Measurements from ENCODE around the gene FRMPD4. TPM values are rescaled to one million over a fixed set of nuclear protein-coding genes. Genes with fewer than 3 reads are reported as not detected.

Gene FRMPD4
- total RNA-seq, 3 donors from 2014 or later (not counting 1 experiment from before 2014, with no cell fraction given) = not detected

GRCh38 chrX:12360986-12361598 lies 222.8 kb downstream of the FRMPD4 start:
- intact Hi-C loops (cut with micrococcal nuclease) = no loop called here
- H3K9me3 ChIP-seq (ENCODE audit: control insufficient read depth, insufficient read depth, low read length) = no peaks in the 10 kb centered on the region
- no peak for DNase-seq
- Mint-ChIP-seq H3K27me3 (ENCODE audit: low read depth in 2 of 2) (no peaks in the 10 kb centered on the region), H3K36me3 (peaks cover 7% of the 10 kb centered on the region), H3K4me1 (no peaks in the 10 kb centered on the region), H3K27ac (no peak overlapping the region), H3K4me3 (no peak overlapping the region), H3K9me3 (peaks cover 0 to 4% of the 10 kb centered on the region in 2 donors)
- no peak overlapping the region for H3K4me3 ChIP-seq (ENCODE audit: low read length)
- H3K27me3 ChIP-seq (ENCODE audit: control insufficient read depth, insufficient read depth, low read length) = no peaks in the 10 kb centered on the region
- ATAC-seq = no peak
- TF ChIP-seq, protein P1, sequence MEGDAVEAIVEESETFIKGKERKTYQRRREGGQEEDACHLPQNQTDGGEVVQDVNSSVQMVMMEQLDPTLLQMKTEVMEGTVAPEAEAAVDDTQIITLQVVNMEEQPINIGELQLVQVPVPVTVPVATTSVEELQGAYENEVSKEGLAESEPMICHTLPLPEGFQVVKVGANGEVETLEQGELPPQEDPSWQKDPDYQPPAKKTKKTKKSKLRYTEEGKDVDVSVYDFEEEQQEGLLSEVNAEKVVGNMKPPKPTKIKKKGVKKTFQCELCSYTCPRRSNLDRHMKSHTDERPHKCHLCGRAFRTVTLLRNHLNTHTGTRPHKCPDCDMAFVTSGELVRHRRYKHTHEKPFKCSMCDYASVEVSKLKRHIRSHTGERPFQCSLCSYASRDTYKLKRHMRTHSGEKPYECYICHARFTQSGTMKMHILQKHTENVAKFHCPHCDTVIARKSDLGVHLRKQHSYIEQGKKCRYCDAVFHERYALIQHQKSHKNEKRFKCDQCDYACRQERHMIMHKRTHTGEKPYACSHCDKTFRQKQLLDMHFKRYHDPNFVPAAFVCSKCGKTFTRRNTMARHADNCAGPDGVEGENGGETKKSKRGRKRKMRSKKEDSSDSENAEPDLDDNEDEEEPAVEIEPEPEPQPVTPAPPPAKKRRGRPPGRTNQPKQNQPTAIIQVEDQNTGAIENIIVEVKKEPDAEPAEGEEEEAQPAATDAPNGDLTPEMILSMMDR (IDR thresholded peaks at IDR 0.05) = no peak
- no peaks in the 10 kb centered on the region for H3K36me3 ChIP-seq (ENCODE audit: control insufficient read depth, insufficient read depth, low read length)
- H3K27ac ChIP-seq (ENCODE audit: low read length) = no peak overlapping the region
- no peaks in the 10 kb centered on the region for H3K4me1 ChIP-seq (ENCODE audit: control insufficient read depth, insufficient read depth, low read length)

DNA sequence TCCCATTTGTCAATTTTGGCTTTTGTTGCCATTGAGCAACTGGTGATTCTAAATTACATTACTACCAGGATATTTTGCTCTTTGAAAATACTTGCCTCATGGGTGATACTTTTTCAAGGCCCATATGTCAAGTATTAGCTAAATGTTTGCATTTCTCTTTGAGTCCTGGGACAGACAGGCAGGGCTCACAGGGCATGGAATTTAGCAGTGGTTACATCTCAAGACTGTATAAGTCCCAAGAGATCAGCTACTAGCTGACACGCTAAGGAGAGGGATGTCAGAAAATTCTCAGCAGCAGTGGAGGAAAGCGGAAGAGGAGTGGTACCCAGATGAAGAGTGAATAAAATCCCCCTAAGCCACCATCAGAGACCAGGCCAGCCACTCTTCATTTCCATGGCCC lies 224.9 kb downstream of the FRMPD4 start:
- TF ChIP-seq, protein P1 (IDR thresholded peaks at IDR 0.05) = no peak
- Histone ChIP-seq H3K4me3 (ENCODE audit: low read length) (no peak overlapping the region), H3K27me3 (ENCODE audit: control insufficient read depth, insufficient read depth, low read length) (no peaks in the 10 kb centered on the region), H3K9me3 (ENCODE audit: control insufficient read depth, insufficient read depth, low read length) (no peaks in the 10 kb centered on the region), H3K27ac (ENCODE audit: low read length) (no peak overlapping the region), H3K4me1 (ENCODE audit: control insufficient read depth, insufficient read depth, low read length) (no peaks in the 10 kb centered on the region), H3K36me3 (ENCODE audit: control insufficient read depth, insufficient read depth, low read length) (no peaks in the 10 kb centered on the region)
- Mint-ChIP-seq H3K36me3 (peaks cover 7% of the 10 kb centered on the region), H3K4me3 (no peak overlapping the region), H3K4me1 (no peaks in the 10 kb centered on the region), H3K27ac (no peak overlapping the region), H3K9me3 (peaks cover 0 to 4% of the 10 kb centered on the region in 2 donors), H3K27me3 (ENCODE audit: low read depth in 2 of 2) (no peaks in the 10 kb centered on the region)
- intact Hi-C loops (cut with micrococcal nuclease) = no loop called here
- DNase-seq = no peak
- 80% methylated on average over 2 of the region's 2 CpGs for WGBS (ENCODE audit: insufficient coverage)
- ATAC-seq = no peak

- ATAC-seq (no peak), DNase-seq (no peak)
- Histone ChIP-seq H3K27me3 (ENCODE audit: control insufficient read depth, insufficient read depth, low read length) (no peaks in the 10 kb centered on the region), H3K4me3 (ENCODE audit: low read length) (no peak overlapping the region), H3K27ac (ENCODE audit: low read length) (no peak overlapping the region), H3K4me1 (ENCODE audit: control insufficient read depth, insufficient read depth, low read length) (no peaks in the 10 kb centered on the region), H3K36me3 (ENCODE audit: control insufficient read depth, insufficient read depth, low read length) (no peaks in the 10 kb centered on the region), H3K9me3 (ENCODE audit: control insufficient read depth, insufficient read depth, low read length) (no peaks in the 10 kb centered on the region)
- 75% methylated on average over 2 of the region's 2 CpGs for WGBS (ENCODE audit: insufficient coverage)
- TF ChIP-seq, protein P1 (IDR thresholded peaks at IDR 0.05) = no peak
- H3K36me3 Mint-ChIP-seq = peaks cover 7% of the 10 kb centered on the region
- no peaks in the 10 kb centered on the region for H3K4me1 Mint-ChIP-seq
- H3K27ac Mint-ChIP-seq = no peak overlapping the region
- H3K4me3 Mint-ChIP-seq = no peak overlapping the region
- H3K27me3 Mint-ChIP-seq (ENCODE audit: low read depth in 2 of 2) = no peaks in the 10 kb centered on the region
- intact Hi-C loops (cut with micrococcal nuclease) = no loop called here
- H3K9me3 Mint-ChIP-seq = peaks cover 2 to 4% of the 10 kb centered on the region in 2 donors
These were observed 228.2 kb downstream of the FRMPD4 start for GRCh38 chrX:12366440-12366839.

DNA sequence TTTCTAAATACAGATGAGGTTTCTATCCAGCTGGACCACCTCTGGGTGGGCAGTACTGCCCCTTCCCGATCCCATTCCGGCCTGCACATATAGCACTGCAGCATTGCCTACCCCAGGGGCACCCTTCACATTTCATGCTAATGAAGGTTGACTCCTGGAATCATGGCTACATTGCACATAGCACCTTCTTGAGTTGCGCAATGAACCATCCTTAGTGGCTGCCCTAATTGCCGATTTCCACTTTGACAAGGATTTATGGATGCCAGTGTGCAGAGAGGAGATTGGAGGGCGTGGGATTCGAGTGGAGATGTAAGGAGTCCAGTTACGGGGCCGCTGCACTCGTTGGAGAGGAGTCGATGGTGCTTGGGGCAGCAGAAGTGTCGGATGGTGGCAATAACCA lies 229.0 kb downstream of the FRMPD4 start:
- Mint-ChIP-seq H3K27ac (no peak overlapping the region), H3K27me3 (ENCODE audit: low read depth in 2 of 2) (no peaks in the 10 kb centered on the region), H3K4me1 (no peaks in the 10 kb centered on the region), H3K9me3 (peaks cover 2 to 4% of the 10 kb centered on the region in 2 donors), H3K4me3 (no peak overlapping the region), H3K36me3 (peaks cover 7% of the 10 kb centered on the region)
- Histone ChIP-seq H3K9me3 (ENCODE audit: control insufficient read depth, insufficient read depth, low read length) (no peaks in the 10 kb centered on the region), H3K4me1 (ENCODE audit: control insufficient read depth, insufficient read depth, low read length) (no peaks in the 10 kb centered on the region), H3K4me3 (ENCODE audit: low read length) (no peak overlapping the region), H3K27me3 (ENCODE audit: control insufficient read depth, insufficient read depth, low read length) (no peaks in the 10 kb centered on the region), H3K36me3 (ENCODE audit: control insufficient read depth, insufficient read depth, low read length) (no peaks in the 10 kb centered on the region), H3K27ac (ENCODE audit: low read length) (no peak overlapping the region)
- TF ChIP-seq, protein P1 (IDR thresholded peaks at IDR 0.05) = no peak
- ATAC-seq = no peak
- intact Hi-C loops (cut with micrococcal nuclease) = no loop called here
- DNase-seq = no peak
- WGBS (ENCODE audit: insufficient coverage) = 79% methylated on average over 11 of the region's 11 CpGs
